ENCODE results near the gene KLHL33.

The KLHL33 gene

GRCh38 chr14:20412876-20413743, 22.9 kb downstream of the KLHL33 start, which contains the start of gene TEP1:
Gene TEP1, minus strand, starts transcription at chr14:20413501. Its CDS starts 5,062 bp downstream, at chr14:20408439.
- peak; percentile 84 for DNase-seq

DNA sequence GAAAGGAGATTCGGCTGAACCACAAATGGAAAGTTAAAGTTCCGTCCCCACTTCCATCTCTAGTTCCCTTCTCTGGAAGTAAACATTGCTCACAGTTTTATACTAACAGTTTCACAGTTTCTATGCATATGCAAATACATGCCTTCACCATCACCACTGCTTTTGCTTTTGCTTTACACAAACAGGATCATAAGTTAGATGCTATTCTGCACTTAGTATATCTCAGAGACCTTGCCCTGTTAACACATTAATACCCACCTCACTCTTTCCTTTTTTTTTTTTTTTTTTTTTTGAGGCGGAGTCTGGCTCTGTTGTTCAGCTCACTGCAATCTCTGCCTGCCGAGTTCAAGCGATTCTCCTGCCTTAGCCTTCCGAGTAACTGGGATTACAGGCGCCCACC, 23.6 kb downstream of the KLHL33 start:
- DNase-seq: no peak

GRCh38 chr14:20409226-20409625, 26.7 kb downstream of the KLHL33 start:
- no peak for DNase-seq

DNA sequence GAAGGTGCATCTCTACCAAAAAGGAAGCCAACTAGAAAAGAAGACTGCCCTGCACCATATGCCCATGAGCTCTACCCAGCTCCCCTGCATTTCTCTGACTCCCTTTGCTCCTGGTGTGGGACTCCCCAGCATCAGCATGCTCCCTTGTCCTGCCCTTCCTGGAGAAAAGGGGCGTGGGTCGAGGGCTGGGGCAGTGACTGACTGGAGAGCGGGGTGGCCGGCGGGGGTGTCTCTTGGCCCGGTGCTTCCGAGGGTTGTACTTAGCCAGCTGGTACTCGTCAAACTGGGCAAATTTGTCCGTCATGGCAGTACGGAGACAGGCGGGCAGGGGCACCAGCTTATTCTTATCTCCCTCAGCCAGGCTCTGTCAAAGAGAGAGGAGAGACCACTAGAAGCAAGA, 32.4 kb downstream of the KLHL33 start:
- no peak for DNase-seq

- no peak for DNase-seq
Observed at GRCh38 chr14:20400965-20401593, 34.9 kb downstream of the KLHL33 start.

DNA sequence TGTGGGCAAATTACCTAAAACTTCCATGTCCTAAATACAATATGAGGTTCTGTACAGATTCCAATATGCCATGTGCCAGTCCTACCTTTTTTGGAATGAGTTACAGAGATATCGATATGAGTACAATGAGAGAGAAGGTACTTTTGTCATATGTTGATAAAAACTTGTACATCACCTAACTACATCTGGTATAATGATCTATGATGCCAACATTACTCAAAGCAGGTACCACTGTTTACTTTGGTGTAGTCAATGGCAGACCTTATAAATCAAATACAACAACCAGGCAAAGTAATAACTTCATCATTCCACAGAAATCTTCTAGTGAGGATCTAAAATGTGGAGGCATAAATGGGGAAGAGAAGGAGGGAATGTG, 35.4 kb downstream of the KLHL33 start:
- no peak for DNase-seq

DNA sequence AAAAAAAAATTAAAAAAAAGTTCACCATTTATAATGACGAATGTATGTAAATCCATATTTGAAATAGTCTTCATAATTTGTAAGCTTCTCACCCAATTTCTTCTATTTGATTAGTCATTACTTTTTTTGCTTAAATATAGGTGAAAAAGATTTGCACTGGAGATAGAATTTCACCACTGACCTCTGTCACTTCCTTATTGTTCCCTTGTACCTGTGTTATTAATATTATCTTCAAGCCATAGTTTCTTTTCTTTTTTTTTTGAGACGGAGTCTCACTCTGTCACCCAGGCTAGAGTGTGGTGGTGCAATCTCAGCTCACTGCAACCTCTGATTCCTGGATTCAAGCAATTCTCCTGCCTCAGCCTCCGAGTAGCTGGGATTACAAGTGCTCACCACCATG, 38.5 kb downstream of the KLHL33 start:
- DNase-seq: no peak

- DNase-seq: no peak
Observed at GRCh38 chr14:20391505-20391904, 44.5 kb downstream of the KLHL33 start.

- no peak for DNase-seq
Observed at GRCh38 chr14:20388159-20388558, 47.8 kb downstream of the KLHL33 start.

DNA sequence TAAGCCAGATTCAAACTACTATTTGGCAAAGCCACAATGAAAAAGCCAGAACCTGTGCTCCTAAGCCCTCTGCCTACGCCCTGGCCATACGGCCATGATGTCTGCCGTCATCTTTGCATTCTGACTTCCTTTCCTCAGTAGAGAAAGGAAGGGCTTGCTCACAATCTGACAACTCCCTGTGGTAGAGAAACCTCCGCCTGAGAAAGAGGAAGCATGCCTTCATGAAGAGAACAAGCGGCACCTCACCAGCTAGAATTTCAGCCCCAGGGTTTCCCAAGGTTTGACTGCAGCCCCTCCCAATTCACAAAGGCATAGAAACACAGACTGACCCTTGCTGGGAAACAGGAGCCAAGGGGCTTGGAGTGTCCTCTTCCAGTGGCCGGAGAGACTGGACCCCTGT, 48.4 kb downstream of the KLHL33 start:
- DNase-seq: no peak

- no peak for DNase-seq
Observed at GRCh38 chr14:20386276-20386855, 49.6 kb downstream of the KLHL33 start.

DNA sequence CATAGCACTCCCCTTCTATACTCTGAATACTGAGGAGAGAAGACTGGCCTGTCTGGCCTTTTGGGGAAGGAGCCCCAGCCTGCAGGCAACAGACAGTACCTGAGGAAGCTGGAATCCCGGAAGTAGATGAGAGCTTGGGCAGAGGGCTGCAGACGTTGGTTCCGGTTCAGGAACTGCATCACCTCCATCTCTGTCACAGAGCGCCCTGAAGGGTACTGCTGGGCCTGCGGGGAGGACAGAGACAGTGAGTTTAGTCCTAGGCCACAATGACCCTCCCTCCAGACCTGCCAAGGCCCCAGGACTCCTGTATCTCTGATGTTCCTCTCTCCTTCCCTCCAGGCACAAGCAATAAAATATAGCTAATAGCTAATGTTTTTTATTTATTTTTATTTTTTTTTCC, 51.1 kb downstream of the KLHL33 start:
- DNase-seq: no peak

DNA sequence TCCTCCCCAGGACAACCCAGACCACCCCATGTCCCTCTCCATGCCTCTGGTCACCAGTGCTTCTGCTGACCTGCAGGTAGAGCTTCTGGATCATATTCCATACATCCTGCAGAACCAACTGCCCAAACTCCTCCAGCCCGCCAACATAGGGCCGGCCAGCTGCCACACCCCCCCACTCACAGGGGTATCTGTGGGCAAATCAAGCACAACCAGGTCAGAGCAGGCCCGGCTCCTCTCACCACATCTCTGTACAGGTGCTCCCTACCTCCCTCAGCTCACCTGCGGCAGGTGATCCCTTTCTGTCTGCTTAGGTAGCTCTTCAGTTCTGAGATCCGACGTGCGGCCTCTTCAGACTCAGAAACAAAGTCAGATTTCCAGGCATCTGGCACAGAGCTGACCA, 51.6 kb downstream of the KLHL33 start:
- DNase-seq: no peak

DNA sequence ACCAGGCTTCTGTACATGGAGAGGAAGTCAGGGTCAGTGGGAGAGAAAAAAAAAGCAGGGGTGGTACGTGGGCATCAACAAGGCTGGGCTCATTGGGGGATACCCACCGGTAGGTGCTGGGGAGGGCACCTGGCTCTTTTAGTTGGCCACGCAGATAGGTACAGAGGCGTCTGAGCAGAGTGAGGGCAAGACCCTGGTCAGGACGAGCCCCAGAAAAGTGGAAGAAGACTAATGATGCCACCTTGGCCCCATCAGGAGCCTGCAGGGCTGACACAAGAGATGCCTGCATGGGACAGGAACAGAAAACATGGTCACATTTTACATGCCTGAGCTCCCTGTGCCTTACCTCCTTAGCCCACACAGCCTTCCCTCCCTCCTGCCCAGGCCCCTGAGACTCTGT, 52.3 kb downstream of the KLHL33 start:
- DNase-seq: no peak

- no peak for DNase-seq
Observed at GRCh38 chr14:20383032-20383431, 52.9 kb downstream of the KLHL33 start.

DNA sequence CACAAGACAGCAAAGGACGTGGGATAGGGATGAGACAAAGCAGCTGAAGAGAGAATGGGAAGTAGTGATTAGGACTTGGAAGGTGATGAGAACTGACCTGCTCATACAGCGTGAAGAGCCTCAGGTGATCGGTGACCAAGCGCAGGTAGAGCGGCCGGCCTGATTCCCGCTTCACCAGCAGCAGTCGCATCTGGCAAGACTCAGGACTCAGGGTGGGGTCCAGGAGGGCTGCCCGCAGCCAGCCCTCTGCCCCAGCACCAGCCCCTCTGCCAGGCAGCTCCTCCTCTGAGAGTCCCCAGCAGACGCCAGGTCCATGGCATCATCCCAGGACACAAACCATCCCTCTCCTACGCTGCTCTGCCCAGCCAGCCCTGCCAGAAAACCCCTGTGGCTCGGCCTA, 53.4 kb downstream of the KLHL33 start:
- no peak for DNase-seq

DNA sequence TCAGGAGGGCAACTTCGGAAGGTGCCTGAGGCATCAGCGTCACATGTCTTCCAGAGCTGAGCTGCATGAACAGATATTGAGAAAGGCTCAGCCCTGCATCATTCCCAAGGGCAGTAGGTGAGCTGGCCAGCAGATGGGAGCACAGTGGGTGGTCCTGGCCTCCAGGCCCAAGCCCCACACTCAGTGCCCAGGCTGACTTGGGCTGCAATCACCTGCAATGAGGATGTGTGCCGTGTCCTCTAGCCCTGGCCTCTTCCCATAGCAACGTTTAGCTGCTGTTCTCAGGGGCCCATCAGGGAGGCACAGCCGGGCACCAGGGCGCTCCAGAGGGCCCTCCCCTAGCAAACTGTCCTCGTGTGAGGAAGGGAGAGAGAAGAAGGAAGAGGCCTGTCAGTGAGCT, 54.6 kb downstream of the KLHL33 start:
- no peak for DNase-seq

GRCh38 chr14:20380681-20381080, 55.3 kb downstream of the KLHL33 start:
- no peak for DNase-seq

DNA sequence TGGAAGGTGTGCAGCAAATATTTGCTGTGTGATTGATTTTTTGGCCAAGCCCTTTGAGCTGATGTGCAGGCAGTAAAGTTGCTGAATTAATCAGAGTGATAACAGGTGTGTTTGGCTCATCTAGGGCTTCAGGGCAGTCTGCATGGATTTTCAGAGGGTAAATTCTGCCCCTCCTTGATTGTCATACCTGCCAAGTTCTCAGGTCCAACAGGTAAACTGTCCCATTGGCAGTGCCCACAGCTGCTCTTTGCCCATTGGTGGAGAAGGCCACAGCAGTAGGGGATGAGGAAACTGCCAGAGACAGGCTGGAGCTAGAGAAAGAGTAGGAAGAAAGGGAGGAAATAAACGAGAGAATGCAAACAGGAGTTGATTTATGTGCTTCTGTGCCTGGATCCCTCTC, 56.2 kb downstream of the KLHL33 start:
- DNase-seq: no peak

- DNase-seq: no peak
Observed at GRCh38 chr14:20377171-20377570, 58.8 kb downstream of the KLHL33 start.

GRCh38 chr14:20376071-20376588, 59.8 kb downstream of the KLHL33 start:
- no peak for DNase-seq

Data from NCI-H526 treated with DMSO at 0.1 percent for 48 hours (cell line).